GM12878 (cell line): ENCODE data around the gene YARS2. TPM values are rescaled to one million over a fixed set of nuclear protein-coding genes. Genes with fewer than 3 reads are reported as not detected.

Source experiments
- ATAC-seq: fragments of 200-7000 bp; cut with Tn5 transposase; 3 replicates; pipeline ENCODE4 v1.9.1; 2020; ENCODE audit warnings: mild to moderate bottlenecking, moderate library complexity
- BruUV-seq: library from RNA; stranded (reverse); fragments of 400-500 nt; replicated peaks from 2 replicates; lab custom pipeline; 2021; lab: Mats Ljungman, UMichigan
- CTCF ChIA-PET: fragments of 300-600 bp; sonication (Branson Sonifier 250); formaldehyde crosslinking; extraction: SDS; loops from one replicate; lab custom pipeline; 2021; ENCODE audit warnings: inconsistent platforms; lab: Yijun Ruan, JAX
- POLR2A ChIA-PET: fragments of 350-600 bp; formaldehyde crosslinking; extraction: SDS; loops from one replicate; lab custom pipeline; 2021; ENCODE audit warnings: inconsistent platforms; lab: Charles Lee
- RAD21 ChIA-PET: fragments of 300-600 bp; sonication (Branson Sonifier 250); formaldehyde crosslinking; loops from one replicate; lab custom pipeline; 2023; ENCODE audit warnings: antibody characterized with exemption; ENCODE audit not compliant: unreplicated experiment; lab: Charles Lee
- SMC1A ChIA-PET: fragments of 300-600 bp; sonication (Branson Sonifier 250); formaldehyde crosslinking; loops from one replicate; lab custom pipeline; 2023; ENCODE audit not compliant: unreplicated experiment, uncharacterized antibody; lab: Charles Lee
- DNase-seq: peaks from one replicate; pipeline ENCODE4 v3.0.0-alpha.2; 2011; ENCODE audit warnings: low read depth, low spot score
- FAIRE-seq: peaks from 3 replicates; lab custom pipeline; 2011; peaks lifted over from hg19 to GRCh38; lab: Jason Lieb, UNC
- H2AFZ ChIP-seq: 2 replicates; pipeline ENCODE4 v1.6.0; 2011; ENCODE audit warnings: low read depth, low read length, control low read depth; ENCODE audit not compliant: control insufficient read depth
- H3K27ac ChIP-seq: 2 replicates; pipeline ENCODE4 v1.5.1; 2011; ENCODE audit warnings: control low read depth; ENCODE audit not compliant: control insufficient read depth, insufficient read depth
- H3K27me3 ChIP-seq, 2 experiments: replicated peaks in 1 of 2; 2 replicates each; pipeline versions ENCODE4 v1.6.0 to v1.6.1; 2011; ENCODE audit warnings: low read length in 1 of 2; ENCODE audit not compliant: control insufficient read depth in 2 of 2, insufficient read depth in 2 of 2
- H3K36me3 ChIP-seq, 2 experiments: 2 replicates each; pipeline ENCODE4 v1.5.1; 2011; ENCODE audit warnings: low read length in 1 of 2; ENCODE audit not compliant: control insufficient read depth in 2 of 2, insufficient read depth in 2 of 2
- H3K4me1 ChIP-seq: 2 replicates; pipeline ENCODE4 v1.6.1; 2011; ENCODE audit warnings: mild to moderate bottlenecking, low read length, moderate library complexity, mixed read lengths; ENCODE audit not compliant: control insufficient read depth, insufficient read depth
- H3K4me2 ChIP-seq: 2 replicates; pipeline ENCODE4 v1.6.0; 2011; ENCODE audit warnings: control low read depth; ENCODE audit not compliant: control insufficient read depth, insufficient read depth
- H3K4me3 ChIP-seq: fragments of 200-600 bp; sonication (generic); 2 replicates; pipeline ENCODE4 v1.5.1; 2016
- H3K79me2 ChIP-seq: 2 replicates; pipeline ENCODE4 v1.6.0; 2011; ENCODE audit warnings: low read length; ENCODE audit not compliant: control insufficient read depth, insufficient read depth
- H3K9ac ChIP-seq: 2 replicates; pipeline ENCODE4 v1.8.0; 2011; ENCODE audit warnings: low read length, control low read depth, mixed read lengths; ENCODE audit not compliant: control insufficient read depth, insufficient read depth
- H3K9me3 ChIP-seq: replicated peaks from 3 replicates; pipeline ENCODE4 v1.5.1; 2011; ENCODE audit warnings: mild to moderate bottlenecking, low read length; ENCODE audit not compliant: control insufficient read depth, insufficient read depth
- H4K20me1 ChIP-seq: 2 replicates; pipeline ENCODE4 v1.6.0; 2011; ENCODE audit not compliant: control insufficient read depth, insufficient read depth
- BMI1 ChIP-seq: fragments of 450-650 bp; IDR thresholded peaks from 2 replicates; pipeline ENCODE4 v1.6.1; 2016; ENCODE audit warnings: mild to moderate bottlenecking, moderate library complexity, borderline replicate concordance
- CBFB ChIP-seq: IDR thresholded peaks from 2 replicates; pipeline ENCODE4 v1.6.1; 2016; ENCODE audit warnings: antibody characterized with exemption, low read depth
- CHD1 ChIP-seq: IDR thresholded peaks from 2 replicates; pipeline ENCODE4 v1.6.1; 2012; ENCODE audit warnings: low read depth, low read length, improper control_type of control experiment
- EGR1 ChIP-seq, 2 experiments: IDR thresholded peaks; 1 replicate in 1 of 2; 2 replicates in 1 of 2; pipeline ENCODE4 v1.6.1; 2011 to 2012; ENCODE audit warnings: low read depth in 2 of 2, low read length in 2 of 2, borderline replicate concordance in 1 of 2, mild to moderate bottlenecking in 1 of 2, moderate library complexity in 1 of 2
- FOXK2 ChIP-seq: fragments of 450-650 bp; IDR thresholded peaks from 2 replicates; pipeline ENCODE4 v1.6.1; 2017; ENCODE audit warnings: mild to moderate bottlenecking, moderate library complexity
- KAT2A ChIP-seq: conservative IDR thresholded peaks from 2 replicates; pipeline ENCODE4 v1.6.1; 2011; ENCODE audit warnings: low read depth, low read length; ENCODE audit not compliant: control insufficient read depth
- MAX ChIP-seq: IDR thresholded peaks from 2 replicates; pipeline ENCODE4 v1.6.1; 2012; ENCODE audit warnings: low read depth, low read length, improper control_type of control experiment
- MLLT1 ChIP-seq: fragments of 450-650 bp; IDR thresholded peaks from 2 replicates; pipeline ENCODE4 v1.6.1; 2016; ENCODE audit warnings: mild to moderate bottlenecking
- MXI1 ChIP-seq: fragments of 150-350 bp; IDR thresholded peaks from 2 replicates; pipeline ENCODE4 v1.6.1; 2011; ENCODE audit warnings: low read depth, mild to moderate bottlenecking, inconsistent platforms, low read length, improper control_type of control experiment
- NFYB ChIP-seq: IDR thresholded peaks from 2 replicates; pipeline ENCODE4 v1.6.1; 2011; ENCODE audit warnings: low read depth, mild to moderate bottlenecking, low read length, improper control_type of control experiment, moderate library complexity; ENCODE audit not compliant: insufficient read depth
- PML ChIP-seq: IDR thresholded peaks from 2 replicates; pipeline ENCODE4 v1.6.1; 2012; ENCODE audit warnings: low read length, inconsistent platforms
- RB1 ChIP-seq: fragments of 450-650 bp; formaldehyde crosslinking; IDR thresholded peaks from 2 replicates; pipeline ENCODE4 v1.6.1; 2017; ENCODE audit warnings: mild to moderate bottlenecking, borderline replicate concordance
- SPI1 ChIP-seq: IDR thresholded peaks from 2 replicates; pipeline ENCODE4 v1.6.1; 2011; ENCODE audit warnings: low read depth, mild to moderate bottlenecking, low read length, moderate library complexity, borderline replicate concordance; ENCODE audit not compliant: insufficient read depth
- SREBF1 ChIP-seq: IDR thresholded peaks from 2 replicates; pipeline ENCODE4 v1.6.1; 2012; ENCODE audit warnings: mild to moderate bottlenecking, low read length
- TCF12 ChIP-seq: IDR thresholded peaks from 2 replicates; pipeline ENCODE4 v1.6.1; 2011; ENCODE audit warnings: low read depth, mild to moderate bottlenecking, low read length
- WGBS: methylation state at CpG from one replicate; pipeline ENCODE4 v1.1.6; 2016; ENCODE audit warnings: low lambda C conversion rate; ENCODE audit not compliant: insufficient replicate concordance, insufficient coverage; ENCODE audit errors: missing lambda C conversion rate; 5-methylcytosine and 5-hydroxymethylcytosine counted together
- in situ Hi-C: fragments of 300-500 bp; cut with MboI; formaldehyde crosslinking; loops from 9 replicates; pipeline ENCODE4 v1.14.3; 2018; ENCODE audit warnings: mixed read lengths
- intact Hi-C: fragments of 100-400 bp; cut with micrococcal nuclease; formaldehyde crosslinking; loops from one replicate; pipeline ENCODE4 v1.14.2; 2022; ENCODE audit not compliant: unreplicated experiment
- polyA plus RNA-seq, 11 experiments: library from polyadenylated mRNA; depleted of rRNA in 4 of 11; unstranded in 6 of 11; stranded (reverse) in 5 of 11; fragments of >200 nt; fragmentation: Nextera tagmentation in 4 of 11; fragmentation: Illumina TruSeq in 1 of 11; extraction: Ambion mirVana in 4 of 11; extraction: Trizol in 1 of 11; gene quantifications; 1 replicate in 1 of 11; 2 replicates in 10 of 11; pipeline versions ENCODE4 v1.2.1 to v1.2.3, GENCODE V29; 2011 to 2016; ENCODE audit warnings: inconsistent platforms in 2 of 11, missing spikeins in 2 of 11, low read depth in 1 of 11
- total RNA-seq, 4 experiments: library from RNA; depleted of rRNA in 3 of 4; stranded (reverse); fragments of >200 nt in 3 of 4; fragmentation: Illumina TruSeq in 1 of 4; extraction: Trizol in 1 of 4; gene quantifications; 2 replicates each; pipeline versions ENCODE4 v1.2.1 to v1.2.3, GENCODE V29; 2013 to 2021
- TF ChIP-seq, protein P1 (sequence below): fragments of 450-650 bp; IDR thresholded peaks from 2 replicates; pipeline ENCODE4 v1.6.1; 2017; ENCODE audit warnings: mild to moderate bottlenecking, moderate library complexity
- TF ChIP-seq, protein P2 (sequence below): fragments of 450-650 bp; IDR thresholded peaks from 2 replicates; pipeline ENCODE4 v1.6.1; 2018; ENCODE audit warnings: mild to moderate bottlenecking, low read depth, moderate library complexity; ENCODE audit not compliant: partially characterized antibody

Gene YARS2
- total and polyA plus RNA-seq, 10 of the 15 experiments (the other 5 are each of a cell fraction or from before 2014, with no cell fraction given): 13.4 to 46.7 (median 29.6) TPM

- no TSS peak for BruUV-seq
- intact Hi-C loops: no loop called here
- Histone ChIP-seq H4K20me1 (no peaks in the 10 kb centered on the region), H3K9ac (no peak overlapping the region), H3K79me2 (no peaks in the 10 kb centered on the region), H3K4me1 (no peaks in the 10 kb centered on the region), H3K36me3 (no peaks in the 10 kb centered on the region), H2AFZ (no peak overlapping the region), H3K9me3 (no peaks in the 10 kb centered on the region), H3K4me3 (no peak overlapping the region)
- ChIA-PET RAD21 (interaction anchor here (1.5 kb wide), 1 partner anchor 15 kb away, joined by 4 read pairs; the partner anchor contains the start of gene YARS2), CTCF (interaction anchor here (2.3 kb wide), 1 partner anchor 14 kb away, joined by 6 read pairs; the partner anchor contains the start of gene YARS2)
- in situ Hi-C loops: loop anchor here (25.0 kb wide), 1 partner anchor 1592 kb away; no protein-coding TSS in a partner anchor
- TF ChIP-seq CBFB (no peak), MLLT1 (no peak), SREBF1 (no peak), TCF12 (no peak), BMI1 (no peak), EGR1 (IDR thresholded peaks at IDR 0.05; ENCODE audit: borderline replicate concordance in 1 of 2, low read depth in 2 of 2, low read length in 2 of 2) (no peak), CHD1 (no peak), RB1 (no peak), FOXK2 (no peak), NFYB (no peak), SPI1 (no peak), MAX (no peak), MXI1 (no peak), PML (no peak), KAT2A (no peak)
- TF ChIP-seq, protein P1, sequence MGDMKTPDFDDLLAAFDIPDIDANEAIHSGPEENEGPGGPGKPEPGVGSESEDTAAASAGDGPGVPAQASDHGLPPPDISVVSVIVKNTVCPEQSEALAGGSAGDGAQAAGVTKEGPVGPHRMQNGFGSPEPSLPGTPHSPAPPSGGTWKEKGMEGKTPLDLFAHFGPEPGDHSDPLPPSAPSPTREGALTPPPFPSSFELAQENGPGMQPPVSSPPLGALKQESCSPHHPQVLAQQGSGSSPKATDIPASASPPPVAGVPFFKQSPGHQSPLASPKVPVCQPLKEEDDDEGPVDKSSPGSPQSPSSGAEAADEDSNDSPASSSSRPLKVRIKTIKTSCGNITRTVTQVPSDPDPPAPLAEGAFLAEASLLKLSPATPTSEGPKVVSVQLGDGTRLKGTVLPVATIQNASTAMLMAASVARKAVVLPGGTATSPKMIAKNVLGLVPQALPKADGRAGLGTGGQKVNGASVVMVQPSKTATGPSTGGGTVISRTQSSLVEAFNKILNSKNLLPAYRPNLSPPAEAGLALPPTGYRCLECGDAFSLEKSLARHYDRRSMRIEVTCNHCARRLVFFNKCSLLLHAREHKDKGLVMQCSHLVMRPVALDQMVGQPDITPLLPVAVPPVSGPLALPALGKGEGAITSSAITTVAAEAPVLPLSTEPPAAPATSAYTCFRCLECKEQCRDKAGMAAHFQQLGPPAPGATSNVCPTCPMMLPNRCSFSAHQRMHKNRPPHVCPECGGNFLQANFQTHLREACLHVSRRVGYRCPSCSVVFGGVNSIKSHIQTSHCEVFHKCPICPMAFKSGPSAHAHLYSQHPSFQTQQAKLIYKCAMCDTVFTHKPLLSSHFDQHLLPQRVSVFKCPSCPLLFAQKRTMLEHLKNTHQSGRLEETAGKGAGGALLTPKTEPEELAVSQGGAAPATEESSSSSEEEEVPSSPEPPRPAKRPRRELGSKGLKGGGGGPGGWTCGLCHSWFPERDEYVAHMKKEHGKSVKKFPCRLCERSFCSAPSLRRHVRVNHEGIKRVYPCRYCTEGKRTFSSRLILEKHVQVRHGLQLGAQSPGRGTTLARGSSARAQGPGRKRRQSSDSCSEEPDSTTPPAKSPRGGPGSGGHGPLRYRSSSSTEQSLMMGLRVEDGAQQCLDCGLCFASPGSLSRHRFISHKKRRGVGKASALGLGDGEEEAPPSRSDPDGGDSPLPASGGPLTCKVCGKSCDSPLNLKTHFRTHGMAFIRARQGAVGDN: no peak
- TF ChIP-seq, protein P2, sequence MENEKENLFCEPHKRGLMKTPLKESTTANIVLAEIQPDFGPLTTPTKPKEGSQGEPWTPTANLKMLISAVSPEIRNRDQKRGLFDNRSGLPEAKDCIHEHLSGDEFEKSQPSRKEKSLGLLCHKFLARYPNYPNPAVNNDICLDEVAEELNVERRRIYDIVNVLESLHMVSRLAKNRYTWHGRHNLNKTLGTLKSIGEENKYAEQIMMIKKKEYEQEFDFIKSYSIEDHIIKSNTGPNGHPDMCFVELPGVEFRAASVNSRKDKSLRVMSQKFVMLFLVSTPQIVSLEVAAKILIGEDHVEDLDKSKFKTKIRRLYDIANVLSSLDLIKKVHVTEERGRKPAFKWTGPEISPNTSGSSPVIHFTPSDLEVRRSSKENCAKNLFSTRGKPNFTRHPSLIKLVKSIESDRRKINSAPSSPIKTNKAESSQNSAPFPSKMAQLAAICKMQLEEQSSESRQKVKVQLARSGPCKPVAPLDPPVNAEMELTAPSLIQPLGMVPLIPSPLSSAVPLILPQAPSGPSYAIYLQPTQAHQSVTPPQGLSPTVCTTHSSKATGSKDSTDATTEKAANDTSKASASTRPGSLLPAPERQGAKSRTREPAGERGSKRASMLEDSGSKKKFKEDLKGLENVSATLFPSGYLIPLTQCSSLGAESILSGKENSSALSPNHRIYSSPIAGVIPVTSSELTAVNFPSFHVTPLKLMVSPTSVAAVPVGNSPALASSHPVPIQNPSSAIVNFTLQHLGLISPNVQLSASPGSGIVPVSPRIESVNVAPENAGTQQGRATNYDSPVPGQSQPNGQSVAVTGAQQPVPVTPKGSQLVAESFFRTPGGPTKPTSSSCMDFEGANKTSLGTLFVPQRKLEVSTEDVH: no peak
- TF ChIP-seq, all 136 proteins: peak for 0
- Histone ChIP-seq H3K27me3 (no peaks in the 10 kb centered on the region), H3K27ac (no peak overlapping the region), H3K4me2 (no peak overlapping the region)
- WGBS: 29% methylated on average over 1 of the region's 1 CpG
- ChIA-PET POLR2A (no interaction called here), SMC1A (interaction anchor here (5.1 kb wide), 1 partner anchor 14 kb away, joined by 23 read pairs; the partner anchor contains the start of gene YARS2)
- ATAC-seq: no peak
- no peak for FAIRE-seq
- DNase-seq: no peak
Observed at GRCh38 chr12:32770141-32770540, 14.4 kb upstream of the YARS2 start.
